GM12878 (cell line): Measurements from ENCODE around the gene JUN. TPM values are rescaled to one million over a fixed set of nuclear protein-coding genes. Genes with fewer than 3 reads are reported as not detected.

Source experiments
- BMI1 ChIP-seq: fragments of 450-650 bp; IDR thresholded peaks from 2 replicates; pipeline ENCODE4 v1.6.1; 2016; ENCODE audit warnings: mild to moderate bottlenecking, moderate library complexity, borderline replicate concordance
- CBX5 ChIP-seq: sonication (generic); IDR thresholded peaks from 2 replicates; pipeline ENCODE4 v1.6.1; 2016; ENCODE audit warnings: low read depth, moderate library complexity, mild to moderate bottlenecking, inconsistent platforms
- ETV6 ChIP-seq, 2 experiments: fragments of 450-650 bp in 1 of 2; IDR thresholded peaks in 1 of 2; conservative IDR thresholded peaks in 1 of 2; 2 replicates each; pipeline ENCODE4 v1.6.1; 2014; ENCODE audit warnings: antibody characterized with exemption in 1 of 2, borderline replicate concordance in 1 of 2, low read depth in 1 of 2, mild to moderate bottlenecking in 1 of 2, moderate library complexity in 1 of 2
- FOXM1 ChIP-seq: IDR thresholded peaks from 2 replicates; pipeline ENCODE4 v1.6.1; 2012; ENCODE audit warnings: low read depth, mild to moderate bottlenecking, inconsistent platforms, low read length, moderate library complexity
- IRF3 ChIP-seq: fragments of 450-650 bp; IDR thresholded peaks from 2 replicates; pipeline ENCODE4 v1.6.1; 2014; ENCODE audit warnings: mild to moderate bottlenecking
- IRF5 ChIP-seq: fragments of 450-650 bp; IDR thresholded peaks from 2 replicates; pipeline ENCODE4 v1.6.1; 2017; ENCODE audit warnings: borderline replicate concordance
- JUNB ChIP-seq: IDR thresholded peaks from 2 replicates; pipeline ENCODE4 v1.6.1; 2016; ENCODE audit warnings: antibody characterized with exemption, mild to moderate bottlenecking
- MEF2B ChIP-seq: fragments of 450-650 bp; IDR thresholded peaks from 2 replicates; pipeline ENCODE4 v1.6.1; 2018; ENCODE audit warnings: mild to moderate bottlenecking, moderate library complexity; ENCODE audit not compliant: partially characterized antibody, poor library complexity, severe bottlenecking
- MXI1 ChIP-seq: fragments of 150-350 bp; IDR thresholded peaks from 2 replicates; pipeline ENCODE4 v1.6.1; 2011; ENCODE audit warnings: low read depth, mild to moderate bottlenecking, inconsistent platforms, low read length, improper control_type of control experiment
- NBN ChIP-seq: fragments of 450-650 bp; IDR thresholded peaks from 2 replicates; pipeline ENCODE4 v1.6.1; 2016
- NFIC ChIP-seq: IDR thresholded peaks from 2 replicates; pipeline ENCODE4 v1.6.1; 2012; ENCODE audit warnings: low read depth, mild to moderate bottlenecking, inconsistent platforms, low read length, moderate library complexity
- PAX8 ChIP-seq: fragments of 450-650 bp; IDR thresholded peaks from 2 replicates; pipeline ENCODE4 v1.6.1; 2017; ENCODE audit warnings: mild to moderate bottlenecking, moderate library complexity
- POLR2AphosphoS5 ChIP-seq: IDR thresholded peaks from 2 replicates; pipeline ENCODE4 v1.6.1; 2011; ENCODE audit warnings: mild to moderate bottlenecking, low read length, inconsistent platforms
- POU2F2 ChIP-seq: IDR thresholded peaks from 3 replicates; pipeline ENCODE4 v1.6.1; 2011; ENCODE audit warnings: low read depth, mild to moderate bottlenecking, low read length, borderline replicate concordance
- RUNX3 ChIP-seq: IDR thresholded peaks from 2 replicates; pipeline ENCODE4 v1.6.1; 2012; ENCODE audit warnings: low read length, inconsistent platforms
- SMC3 ChIP-seq: IDR thresholded peaks from 2 replicates; pipeline ENCODE4 v1.6.1; 2011; ENCODE audit warnings: low read length, improper control_type of control experiment, borderline replicate concordance
- SUPT20H ChIP-seq: IDR thresholded peaks from 2 replicates; pipeline ENCODE4 v1.6.1; 2011; ENCODE audit warnings: low read depth, mild to moderate bottlenecking, low read length, moderate library complexity, borderline replicate concordance; ENCODE audit not compliant: control insufficient read depth
- TBL1XR1 ChIP-seq: IDR thresholded peaks from 2 replicates; pipeline ENCODE4 v1.6.1; 2012; ENCODE audit warnings: low read depth, low read length, improper control_type of control experiment
- TCF3 ChIP-seq: IDR thresholded peaks from 2 replicates; pipeline ENCODE4 v1.6.1; 2012; ENCODE audit warnings: low read depth, mild to moderate bottlenecking, low read length, borderline replicate concordance; ENCODE audit not compliant: insufficient read depth
- ZNF217 ChIP-seq: fragments of 450-650 bp; IDR thresholded peaks from 2 replicates; pipeline ENCODE4 v1.6.1; 2017; ENCODE audit warnings: antibody characterized with exemption, mild to moderate bottlenecking
- ZNF384 ChIP-seq: IDR thresholded peaks from 2 replicates; pipeline ENCODE4 v1.6.1; 2012; ENCODE audit warnings: low read depth, mild to moderate bottlenecking, low read length, improper control_type of control experiment, borderline replicate concordance
- polyA plus RNA-seq, 11 experiments: library from polyadenylated mRNA; depleted of rRNA in 4 of 11; unstranded in 6 of 11; stranded (reverse) in 5 of 11; fragments of >200 nt; fragmentation: Nextera tagmentation in 4 of 11; fragmentation: Illumina TruSeq in 1 of 11; extraction: Ambion mirVana in 4 of 11; extraction: Trizol in 1 of 11; gene quantifications; 1 replicate in 1 of 11; 2 replicates in 10 of 11; pipeline versions ENCODE4 v1.2.1 to v1.2.3, GENCODE V29; 2011 to 2016; ENCODE audit warnings: inconsistent platforms in 2 of 11, missing spikeins in 2 of 11, low read depth in 1 of 11
- total RNA-seq, 4 experiments: library from RNA; depleted of rRNA in 3 of 4; stranded (reverse); fragments of >200 nt in 3 of 4; fragmentation: Illumina TruSeq in 1 of 4; extraction: Trizol in 1 of 4; gene quantifications; 2 replicates each; pipeline versions ENCODE4 v1.2.1 to v1.2.3, GENCODE V29; 2013 to 2021
- TF ChIP-seq, protein P1 (sequence below): fragments of 450-650 bp; formaldehyde crosslinking; IDR thresholded peaks from 2 replicates; pipeline ENCODE4 v1.5.0; 2022; ENCODE audit warnings: mild to moderate bottlenecking, missing genetic modification characterization
- TF ChIP-seq, protein P2 (sequence below): IDR thresholded peaks from 2 replicates; pipeline ENCODE4 v1.6.1; 2012; ENCODE audit warnings: low read length, inconsistent platforms

JUN gene
- total and polyA plus RNA-seq, 10 of the 15 experiments (the other 5 are each of a cell fraction or from before 2014, with no cell fraction given): 0.18 to 8.4 (median 2.8) TPM

DNA sequence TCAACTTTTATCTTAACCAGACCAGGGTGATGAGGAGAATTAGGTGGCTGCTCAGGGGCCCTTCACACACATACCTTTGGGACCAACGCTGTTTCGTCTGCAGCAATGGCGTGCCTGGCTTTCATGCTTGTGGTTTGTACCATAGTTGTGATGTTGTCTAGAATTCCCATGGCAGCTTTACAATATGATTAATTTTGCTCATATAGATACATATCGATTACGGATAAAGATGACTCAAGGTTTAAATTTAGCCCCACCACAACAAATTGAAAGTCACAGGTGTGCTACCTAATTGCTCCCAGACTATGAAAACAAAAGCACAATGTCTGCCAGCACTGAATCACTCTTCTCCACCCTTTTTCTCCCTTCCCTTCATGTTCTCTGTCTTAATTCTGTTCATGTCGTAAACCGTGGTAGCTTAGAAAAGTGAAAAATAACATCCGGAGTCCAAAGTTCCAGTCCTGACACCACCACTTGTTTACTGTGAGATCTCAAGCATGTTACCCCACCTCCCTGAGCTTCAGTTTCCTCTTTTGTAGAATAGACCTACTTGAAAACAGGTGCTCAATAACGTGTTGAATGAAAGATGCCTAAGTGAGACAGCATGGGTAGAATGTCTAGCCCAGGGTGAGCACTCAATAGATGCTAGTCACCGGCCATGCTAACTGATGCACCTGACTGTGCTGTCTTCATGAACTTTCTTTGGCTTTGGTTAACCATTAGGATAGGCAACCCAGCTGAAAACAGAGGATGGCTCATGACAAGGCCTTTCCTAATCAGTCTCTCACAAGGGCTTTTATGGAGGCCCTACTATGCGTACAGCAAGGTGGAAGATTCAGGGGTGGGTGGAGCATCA, 22.1 kb upstream of the JUN start (continued):
- TF ChIP-seq RUNX3: peak; percentile 84
- no peak for TF ChIP-seq IRF3
- no peak for TF ChIP-seq ZNF384
- TF ChIP-seq MXI1: no peak
- peak; percentile 51 for TF ChIP-seq JUNB
- no peak for TF ChIP-seq ZNF217
- TF ChIP-seq ETV6 (conservative IDR thresholded peaks at IDR 0.05 in 1 of 2, IDR thresholded peaks at IDR 0.05 in 1 of 2; ENCODE audit: borderline replicate concordance in 1 of 2, low read depth in 1 of 2): no peak
- no peak for TF ChIP-seq NBN
- peak; percentile 70 for TF ChIP-seq NFIC
- TF ChIP-seq POLR2AphosphoS5: no peak
- no peak for TF ChIP-seq MEF2B
- TF ChIP-seq PAX8: no peak
- peak; percentile 82; the same call in 1 of the 2 replicates for TF ChIP-seq FOXM1
- TF ChIP-seq SMC3: no peak
- TF ChIP-seq, protein P1, sequence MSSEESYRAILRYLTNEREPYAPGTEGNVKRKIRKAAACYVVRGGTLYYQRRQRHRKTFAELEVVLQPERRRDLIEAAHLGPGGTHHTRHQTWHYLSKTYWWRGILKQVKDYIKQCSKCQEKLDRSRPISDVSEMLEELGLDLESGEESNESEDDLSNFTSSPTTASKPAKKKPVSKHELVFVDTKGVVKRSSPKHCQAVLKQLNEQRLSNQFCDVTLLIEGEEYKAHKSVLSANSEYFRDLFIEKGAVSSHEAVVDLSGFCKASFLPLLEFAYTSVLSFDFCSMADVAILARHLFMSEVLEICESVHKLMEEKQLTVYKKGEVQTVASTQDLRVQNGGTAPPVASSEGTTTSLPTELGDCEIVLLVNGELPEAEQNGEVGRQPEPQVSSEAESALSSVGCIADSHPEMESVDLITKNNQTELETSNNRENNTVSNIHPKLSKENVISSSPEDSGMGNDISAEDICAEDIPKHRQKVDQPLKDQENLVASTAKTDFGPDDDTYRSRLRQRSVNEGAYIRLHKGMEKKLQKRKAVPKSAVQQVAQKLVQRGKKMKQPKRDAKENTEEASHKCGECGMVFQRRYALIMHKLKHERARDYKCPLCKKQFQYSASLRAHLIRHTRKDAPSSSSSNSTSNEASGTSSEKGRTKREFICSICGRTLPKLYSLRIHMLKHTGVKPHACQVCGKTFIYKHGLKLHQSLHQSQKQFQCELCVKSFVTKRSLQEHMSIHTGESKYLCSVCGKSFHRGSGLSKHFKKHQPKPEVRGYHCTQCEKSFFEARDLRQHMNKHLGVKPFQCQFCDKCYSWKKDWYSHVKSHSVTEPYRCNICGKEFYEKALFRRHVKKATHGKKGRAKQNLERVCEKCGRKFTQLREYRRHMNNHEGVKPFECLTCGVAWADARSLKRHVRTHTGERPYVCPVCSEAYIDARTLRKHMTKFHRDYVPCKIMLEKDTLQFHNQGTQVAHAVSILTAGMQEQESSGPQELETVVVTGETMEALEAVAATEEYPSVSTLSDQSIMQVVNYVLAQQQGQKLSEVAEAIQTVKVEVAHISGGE (CRISPR knock-in tag): no peak
- TF ChIP-seq BMI1: no peak
- no peak for TF ChIP-seq TBL1XR1
- no peak for TF ChIP-seq CBX5
- no peak for TF ChIP-seq IRF5
- TF ChIP-seq, protein P2, sequence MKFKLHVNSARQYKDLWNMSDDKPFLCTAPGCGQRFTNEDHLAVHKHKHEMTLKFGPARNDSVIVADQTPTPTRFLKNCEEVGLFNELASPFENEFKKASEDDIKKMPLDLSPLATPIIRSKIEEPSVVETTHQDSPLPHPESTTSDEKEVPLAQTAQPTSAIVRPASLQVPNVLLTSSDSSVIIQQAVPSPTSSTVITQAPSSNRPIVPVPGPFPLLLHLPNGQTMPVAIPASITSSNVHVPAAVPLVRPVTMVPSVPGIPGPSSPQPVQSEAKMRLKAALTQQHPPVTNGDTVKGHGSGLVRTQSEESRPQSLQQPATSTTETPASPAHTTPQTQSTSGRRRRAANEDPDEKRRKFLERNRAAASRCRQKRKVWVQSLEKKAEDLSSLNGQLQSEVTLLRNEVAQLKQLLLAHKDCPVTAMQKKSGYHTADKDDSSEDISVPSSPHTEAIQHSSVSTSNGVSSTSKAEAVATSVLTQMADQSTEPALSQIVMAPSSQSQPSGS: peak; percentile 74
- peak; percentile 69; the same call in 1 of the 2 replicates for TF ChIP-seq TCF3
- TF ChIP-seq POU2F2: no peak
- no peak for TF ChIP-seq SUPT20H
